ENCODE data around the gene KCNK7.

Gene KCNK7

GRCh38 chr11:65625628-65626342, 30.2 kb upstream of the KCNK7 start:
- DNase-seq, result peak; percentile 50

GRCh38 chr11:65624931-65625627, 29.5 kb upstream of the KCNK7 start:
- DNase-seq, result no peak

- DNase-seq, result no peak
Measured at GRCh38 chr11:65623852-65624616, 28.4 kb upstream of the KCNK7 start.

- DNase-seq, result no peak
Measured at GRCh38 chr11:65623177-65623576, 27.6 kb upstream of the KCNK7 start.

DNA sequence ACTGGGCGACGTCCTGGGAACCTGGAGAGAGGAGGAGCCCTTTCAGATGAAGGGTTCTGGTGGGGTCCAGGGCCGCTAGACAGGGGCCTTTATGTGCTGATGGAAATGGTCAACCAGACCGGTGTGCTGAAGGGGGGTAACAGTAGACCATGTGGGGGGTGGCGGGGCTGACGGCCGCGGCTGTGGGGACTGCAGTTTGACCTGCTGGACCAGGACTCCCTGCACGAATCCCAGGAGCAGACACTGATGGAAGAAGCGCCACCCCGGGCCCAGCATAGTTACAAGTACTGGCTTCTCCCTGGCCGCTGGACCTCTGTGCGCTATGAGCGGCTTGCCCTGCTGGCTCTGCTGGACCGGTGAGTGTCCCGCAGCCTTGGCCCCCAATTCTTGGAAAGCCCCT, 26.4 kb upstream of the KCNK7 start:
- DNase-seq, result no peak

DNA sequence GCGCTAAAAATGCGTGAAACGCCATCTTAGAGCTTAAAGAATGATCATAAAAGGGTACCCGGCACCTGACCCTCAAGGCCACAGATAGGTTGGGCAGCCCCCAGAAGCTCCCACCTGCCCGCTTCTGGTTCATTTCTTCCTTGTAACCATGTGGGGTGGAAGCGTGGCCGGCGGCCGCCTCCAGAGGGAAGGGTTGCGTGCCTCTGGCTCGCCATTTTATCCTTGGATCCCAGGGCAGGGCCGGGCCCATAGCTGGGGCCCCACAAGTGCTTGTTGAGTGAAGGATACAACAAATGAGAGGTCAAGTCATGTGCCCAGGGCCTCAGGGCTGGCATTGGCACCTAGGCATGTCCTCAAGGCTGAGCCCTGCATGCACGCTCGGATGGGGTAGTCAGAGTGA, 25.9 kb upstream of the KCNK7 start:
- no peak for DNase-seq

DNA sequence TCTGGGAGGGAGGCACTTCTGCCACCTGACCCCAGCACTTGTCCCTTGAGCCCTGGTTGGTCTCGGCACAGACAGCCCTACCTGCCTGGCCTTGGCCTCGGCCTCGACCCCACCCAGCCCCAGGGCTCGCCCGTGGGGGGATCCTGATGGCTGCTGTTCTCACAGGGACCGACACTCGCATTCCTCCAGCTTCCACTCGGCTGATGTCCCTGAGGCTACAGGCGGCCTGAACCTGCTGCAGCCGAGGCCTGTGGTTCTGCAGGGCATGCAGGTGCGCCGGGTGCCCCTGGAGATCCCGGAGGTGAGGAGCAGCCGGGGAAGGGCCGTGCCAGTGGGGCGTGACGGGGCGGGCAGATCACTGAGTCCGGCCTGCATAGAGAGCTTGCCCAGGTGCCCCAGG, 25.1 kb upstream of the KCNK7 start:
- DNase-seq, result no peak

DNA sequence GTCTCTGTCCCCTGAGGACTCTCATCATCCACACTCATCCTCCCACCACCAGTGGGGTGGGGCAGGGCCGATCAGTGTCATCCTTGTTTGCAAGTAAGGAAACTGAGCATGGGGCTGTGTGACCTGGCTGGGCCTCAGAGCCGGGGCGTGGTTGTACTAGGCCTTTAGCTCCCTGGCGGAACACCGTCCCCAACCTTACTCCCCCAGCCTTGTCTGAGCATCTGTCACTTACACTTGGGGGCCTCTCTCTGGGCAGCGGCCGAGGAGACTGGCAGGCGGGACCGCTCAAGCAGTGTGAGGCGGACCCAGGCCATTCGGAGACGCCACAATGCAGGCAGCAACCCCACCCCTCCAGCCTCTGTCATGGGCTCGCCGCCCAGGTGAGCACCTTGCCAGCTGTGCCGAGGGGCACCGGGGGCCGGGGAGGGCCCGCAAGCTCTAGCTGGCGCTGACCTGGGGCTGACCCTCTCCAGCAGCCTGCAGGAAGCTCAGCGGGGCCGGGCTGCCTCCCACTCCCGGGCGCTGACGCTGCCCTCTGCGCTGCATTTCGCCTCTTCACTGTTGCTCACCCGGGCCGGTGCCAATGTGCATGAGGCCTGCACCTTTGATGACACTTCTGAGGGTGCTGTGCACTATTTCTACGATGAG, 23.8 kb upstream of the KCNK7 start:
- no peak for DNase-seq

GRCh38 chr11:65618763-65619162, 23.2 kb upstream of the KCNK7 start:
- DNase-seq, result no peak

GRCh38 chr11:65617990-65618751, 22.6 kb upstream of the KCNK7 start:
- DNase-seq, result no peak

GRCh38 chr11:65617136-65617850, 21.7 kb upstream of the KCNK7 start:
- DNase-seq, result no peak

DNA sequence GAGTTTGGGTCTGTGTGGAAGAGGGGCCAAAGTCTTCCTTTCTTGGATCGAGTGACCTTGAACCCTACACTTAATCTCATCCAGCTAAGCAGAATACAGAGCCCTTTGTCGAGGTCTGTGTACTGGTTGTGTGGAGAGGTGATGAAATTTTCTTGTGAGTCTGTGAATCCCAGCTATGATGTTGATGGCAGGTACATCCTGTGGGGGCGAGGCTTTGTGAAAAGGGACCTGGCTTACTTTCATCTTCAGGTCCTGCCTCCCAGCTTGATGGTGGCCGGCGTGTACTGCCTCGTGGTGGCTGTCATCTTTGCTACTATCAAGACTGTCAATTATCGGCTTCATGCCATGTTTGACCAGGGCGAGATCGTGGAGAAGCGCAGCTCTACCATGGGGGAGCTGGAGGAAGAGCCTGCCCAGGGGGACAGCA, 21.0 kb upstream of the KCNK7 start:
- DNase-seq, result no peak

GRCh38 chr11:65615950-65616574, 20.5 kb upstream of the KCNK7 start:
- DNase-seq, result no peak

DNA sequence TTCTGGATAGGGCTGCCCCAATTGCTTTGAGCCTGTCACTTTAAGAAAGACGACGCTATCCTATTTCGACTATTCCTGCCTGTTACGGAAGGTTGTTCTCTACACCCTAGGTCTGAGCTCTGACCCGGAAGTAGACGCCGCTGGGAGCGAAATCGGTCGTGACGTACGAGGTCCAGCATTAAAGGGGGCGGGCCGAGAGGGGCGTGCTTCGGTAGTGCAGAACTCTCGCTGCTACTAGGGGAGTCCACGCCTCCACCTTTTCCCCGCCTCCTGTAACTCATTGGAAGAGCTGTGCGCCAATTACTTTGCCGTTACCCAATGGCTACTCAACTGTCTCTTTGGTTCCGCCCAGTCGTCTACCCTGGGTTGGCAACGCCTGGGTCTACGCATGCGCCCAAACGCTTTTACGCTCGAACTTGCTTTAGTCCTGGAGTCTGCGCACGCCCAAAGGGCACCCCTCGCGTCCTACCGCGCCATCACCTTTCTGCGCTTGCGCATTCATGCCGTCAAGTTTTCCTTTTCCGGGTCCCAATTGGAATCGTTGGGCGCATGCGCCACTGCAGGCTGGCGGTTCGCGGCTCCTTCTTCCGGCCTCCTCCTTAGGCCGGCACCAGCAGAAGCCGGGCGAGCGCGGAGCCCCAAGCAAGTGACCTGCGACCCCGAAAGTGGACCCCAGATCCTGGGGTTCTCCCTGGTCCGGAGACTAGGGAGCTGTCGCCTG, 19.8 kb upstream of the KCNK7 start, which contains the start of gene PCNX3:
Gene PCNX3 (plus strand): TSS at position 548 of the 721 bp plus-strand sequence. CDS start 536 bp downstream, outside the sequence.
- DNase-seq, result peak; percentile 99

GRCh38 chr11:65613091-65613928, 17.7 kb upstream of the KCNK7 start:
- DNase-seq, result no peak

- no peak for DNase-seq
Measured at GRCh38 chr11:65612691-65613090, 17.1 kb upstream of the KCNK7 start.

GRCh38 chr11:65611758-65612603, 16.4 kb upstream of the KCNK7 start:
- no peak for DNase-seq

GRCh38 chr11:65611028-65611757, 15.6 kb upstream of the KCNK7 start:
- DNase-seq, result no peak

All from T-helper 9 cell (primary cell).